Endothelial cell of hepatic sinusoid (primary cell): ENCODE measurements around the gene GGA1.

Experiments
- in situ Hi-C: cut with HindIII; loops from 2 replicates; pipeline ENCODE4 v1.10.0; 2017; ENCODE audit warnings: low sequenced_read_pairs

GGA1 gene

DNA sequence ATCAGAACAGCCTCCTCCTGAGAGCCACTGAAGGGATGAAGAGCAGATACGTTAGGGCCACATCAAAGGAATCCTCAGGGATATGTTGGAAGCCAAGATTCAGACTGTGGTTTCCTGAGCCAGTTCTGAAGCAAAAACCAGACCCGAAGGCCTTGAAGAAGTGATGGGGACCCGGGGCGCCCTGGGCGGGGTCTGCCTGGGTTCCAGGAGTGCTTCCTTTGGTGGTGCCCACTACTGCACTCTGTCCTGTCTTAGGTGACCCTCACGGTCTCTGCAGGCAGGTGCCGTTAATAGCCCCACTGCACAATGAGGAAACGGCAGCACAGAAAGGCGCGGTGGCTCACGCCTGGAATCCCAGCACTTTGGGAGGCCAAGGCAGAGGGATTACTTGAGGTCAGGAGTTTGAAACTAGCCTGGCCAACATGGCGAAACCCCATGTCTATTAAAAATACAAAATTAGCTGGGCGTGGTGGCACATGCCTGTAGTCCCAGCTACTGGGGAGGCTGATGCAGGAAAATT is 18.0 kb downstream of the GGA1 start:
- in situ Hi-C loops = loop anchor here (10.0 kb wide), 1 partner anchor 188 kb away; no protein-coding TSS in a partner anchor

DNA sequence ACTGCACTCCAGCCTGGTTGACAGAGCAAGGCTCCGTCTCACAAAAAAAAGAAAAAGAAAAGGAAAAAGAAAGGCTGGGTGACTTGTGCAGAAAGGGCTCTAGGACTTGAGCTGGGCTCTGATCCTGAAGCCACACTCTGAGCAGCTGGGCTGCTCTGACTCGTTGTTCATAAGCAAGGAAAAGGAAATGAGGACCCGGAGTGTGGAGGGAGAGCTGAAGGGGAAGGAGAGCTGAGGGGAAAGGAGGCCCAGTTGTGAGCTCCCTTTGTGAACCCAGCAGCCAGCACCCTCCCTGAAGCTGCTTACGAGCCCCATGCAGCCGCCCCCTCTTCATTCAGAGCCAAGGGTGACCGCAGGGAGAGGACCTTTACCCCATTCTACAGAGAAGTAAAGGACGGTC is 18.5 kb downstream of the GGA1 start:
- in situ Hi-C loops = loop anchor here (10.0 kb wide), 1 partner anchor 188 kb away; no protein-coding TSS in a partner anchor

DNA sequence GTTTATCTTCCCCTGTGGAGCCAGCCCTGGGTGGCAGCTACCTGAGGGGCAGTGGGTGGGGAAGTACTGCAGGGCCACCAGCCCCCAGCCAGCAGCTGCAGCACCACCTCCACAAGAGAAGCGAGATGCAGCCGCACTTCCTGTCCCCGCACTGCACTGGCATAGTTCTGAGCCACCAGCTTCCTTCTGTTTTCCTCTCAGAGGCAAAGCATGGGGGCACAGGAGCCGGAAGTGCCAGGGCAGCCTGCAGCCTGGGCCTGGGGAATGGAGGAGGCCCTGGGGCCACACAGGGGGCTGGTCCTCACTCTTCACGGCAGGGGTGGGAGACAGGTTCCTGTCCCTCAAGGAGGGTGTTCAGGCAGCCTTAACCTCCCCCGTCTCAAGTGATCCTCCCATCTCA is 18.9 kb downstream of the GGA1 start:
- in situ Hi-C loops = loop anchor here (10.0 kb wide), 1 partner anchor 187 kb away; no protein-coding TSS in a partner anchor

DNA sequence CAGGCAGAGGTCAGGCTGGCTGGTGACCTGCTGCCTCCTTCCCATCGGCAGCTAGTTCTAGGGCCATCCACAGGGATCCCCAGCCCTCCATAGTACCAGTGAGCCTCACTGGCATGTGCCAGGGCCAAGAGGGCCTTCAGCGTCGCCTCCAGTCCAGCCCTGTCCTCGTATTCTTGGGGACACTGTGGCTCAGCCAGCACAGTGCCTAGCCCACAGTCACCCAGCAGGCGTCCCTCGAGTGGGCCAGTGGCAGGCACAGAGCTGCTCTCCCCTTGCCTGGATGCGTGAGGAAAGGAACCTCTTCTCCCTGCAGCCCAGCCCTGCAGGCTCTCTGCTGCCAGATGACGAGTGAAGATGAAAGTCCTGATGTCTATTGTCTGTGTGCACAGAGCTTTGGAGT is 20.2 kb downstream of the GGA1 start:
- in situ Hi-C loops = loop anchor here (10.0 kb wide), 1 partner anchor 186 kb away; no protein-coding TSS in a partner anchor

DNA sequence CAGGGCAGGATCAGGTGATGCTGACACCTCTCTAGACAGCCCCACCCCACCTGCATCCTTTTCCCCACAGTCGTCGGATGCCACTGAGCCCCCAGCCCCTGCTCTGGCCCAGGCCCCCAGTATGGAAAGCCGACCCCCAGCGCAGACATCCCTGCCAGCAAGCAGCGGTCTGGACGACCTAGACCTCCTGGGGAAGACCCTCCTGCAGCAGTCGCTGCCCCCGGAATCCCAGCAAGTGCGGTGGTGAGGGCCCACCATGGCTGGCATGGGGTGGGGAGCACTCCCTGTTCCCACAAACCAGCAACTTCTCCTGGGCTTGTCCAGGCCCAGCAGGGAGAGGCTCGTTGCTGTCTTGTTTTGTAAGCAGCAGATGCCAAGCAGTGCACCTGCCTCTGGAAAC is 21.3 kb downstream of the GGA1 start:
- in situ Hi-C loops = loop anchor here (10.0 kb wide), 1 partner anchor 185 kb away; no protein-coding TSS in a partner anchor

DNA sequence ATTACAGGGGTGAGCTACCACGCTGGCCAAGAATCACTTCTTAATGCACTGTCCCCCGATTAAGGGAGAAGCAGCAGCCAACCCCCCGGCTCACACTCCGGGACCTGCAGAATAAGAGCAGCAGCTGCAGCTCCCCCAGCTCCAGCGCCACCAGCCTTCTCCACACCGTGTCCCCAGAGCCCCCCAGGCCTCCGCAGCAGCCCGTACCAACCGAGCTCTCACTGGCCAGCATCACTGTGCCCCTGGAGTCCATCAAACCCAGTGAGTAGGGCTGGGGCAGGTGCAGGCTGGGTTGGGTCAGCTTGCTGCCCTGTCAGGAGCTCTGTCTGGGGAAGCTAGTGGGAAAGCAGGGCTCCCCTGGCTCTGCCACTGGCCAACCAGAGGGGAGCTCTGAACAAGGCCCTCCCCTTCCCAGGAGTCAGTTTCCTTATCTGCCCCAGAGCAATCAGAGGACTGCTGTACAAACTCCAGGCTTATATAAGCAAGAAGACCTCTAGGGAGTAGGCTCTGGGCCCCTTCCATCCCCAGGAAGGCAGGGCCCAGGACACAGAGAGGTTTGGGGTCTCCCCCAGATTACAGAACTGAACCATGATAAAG is 22.3 kb downstream of the GGA1 start:
- in situ Hi-C loops = no loop called here

DNA sequence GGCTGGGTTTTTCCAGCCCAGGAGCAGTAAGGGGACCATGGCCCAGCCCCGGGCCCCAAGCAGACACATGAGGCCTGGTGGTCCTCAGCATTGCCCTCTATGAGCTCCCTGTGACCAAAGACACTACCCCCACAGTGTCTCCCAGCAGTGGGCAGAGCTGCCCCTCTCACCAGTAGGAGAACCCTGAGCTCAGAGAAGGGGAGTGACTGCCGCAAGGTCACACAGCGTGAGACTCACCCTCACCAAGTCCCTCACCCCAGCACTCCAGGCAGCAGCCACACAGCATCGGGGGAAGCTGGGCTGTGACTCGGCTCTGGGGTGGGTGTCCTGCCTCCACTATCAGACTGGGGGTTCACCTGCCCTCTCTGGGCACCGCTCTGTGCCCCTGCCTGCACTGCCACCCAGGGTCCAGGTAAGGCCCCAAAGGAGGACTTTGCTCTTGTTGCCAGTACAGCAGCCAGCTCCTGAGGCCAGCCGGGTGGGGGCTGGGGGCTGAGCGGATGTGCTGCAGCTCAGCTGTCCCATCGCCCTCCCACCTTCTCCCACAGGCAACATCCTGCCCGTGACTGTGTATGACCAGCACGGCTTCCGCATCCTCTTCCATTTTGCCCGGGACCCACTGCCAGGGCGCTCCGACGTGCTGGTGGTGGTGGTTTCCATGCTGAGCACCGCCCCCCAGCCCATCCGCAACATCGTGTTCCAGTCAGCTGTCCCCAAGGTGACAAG is 23.0 kb downstream of the GGA1 start:
- in situ Hi-C loops = no loop called here

DNA sequence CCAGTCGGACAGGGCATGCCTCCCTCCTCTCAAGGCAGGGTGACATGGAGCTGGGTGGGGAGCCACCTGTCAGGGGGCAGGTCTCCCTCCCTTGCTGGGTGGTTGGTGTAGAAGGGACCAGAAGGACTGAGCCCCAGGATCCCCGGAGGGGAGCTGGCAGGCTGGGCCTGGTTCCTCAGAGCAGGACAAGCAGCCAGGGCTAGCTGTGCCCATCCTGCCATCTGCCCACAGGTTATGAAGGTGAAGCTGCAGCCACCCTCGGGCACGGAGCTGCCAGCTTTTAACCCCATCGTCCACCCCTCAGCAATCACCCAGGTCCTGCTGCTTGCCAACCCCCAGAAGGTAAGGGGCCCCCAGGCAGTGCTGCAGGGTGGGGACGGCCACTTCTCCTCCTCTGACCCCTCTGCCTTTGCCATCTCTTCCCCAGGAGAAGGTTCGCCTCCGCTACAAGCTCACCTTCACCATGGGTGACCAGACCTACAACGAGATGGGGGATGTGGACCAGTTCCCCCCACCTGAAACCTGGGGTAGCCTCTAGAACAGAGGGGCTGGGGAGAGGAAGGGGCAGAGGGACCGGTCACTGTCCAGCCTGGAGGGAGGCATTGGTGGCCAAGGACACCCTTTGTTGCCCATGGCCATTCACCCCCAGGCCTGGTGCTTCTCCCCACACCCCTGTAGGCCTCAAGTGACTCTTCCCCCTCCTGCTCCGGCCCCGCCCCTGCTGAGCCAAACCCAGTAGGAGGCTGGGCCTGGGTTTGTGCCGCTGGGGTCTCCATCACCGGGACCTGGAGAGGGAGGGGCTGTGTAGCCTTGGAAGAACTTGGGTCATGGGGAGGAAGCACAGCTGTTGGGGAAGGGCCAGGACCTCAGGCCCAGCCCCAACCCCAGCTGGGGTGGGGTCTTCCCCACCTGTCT is 23.8 kb downstream of the GGA1 start:
- in situ Hi-C loops = no loop called here

DNA sequence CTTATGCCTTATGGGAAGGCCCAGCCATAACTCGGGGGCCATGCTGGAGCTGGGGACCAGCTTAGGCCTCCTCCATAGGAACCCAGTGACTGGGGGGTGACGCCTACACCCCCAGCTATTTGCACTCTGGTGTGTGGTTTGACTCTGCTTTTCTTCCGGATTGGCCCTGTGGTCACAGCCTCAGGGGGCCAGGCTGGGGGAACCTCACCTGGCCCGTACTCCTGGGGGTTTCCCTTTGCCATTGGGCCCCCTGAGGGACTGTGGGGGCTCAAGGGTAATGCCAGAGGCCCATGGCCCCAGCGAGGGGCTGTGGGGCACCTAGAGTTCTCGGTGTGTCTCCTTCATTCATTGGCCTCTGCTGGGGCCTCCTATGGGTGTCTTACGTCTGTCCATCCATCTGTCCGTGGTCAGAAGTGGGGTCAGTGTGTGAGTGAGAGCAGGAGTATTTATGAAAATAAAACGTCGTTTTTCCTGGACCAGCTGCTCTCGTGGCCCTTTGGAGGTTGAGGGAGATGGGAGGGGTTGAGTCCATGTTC is 24.5 kb downstream of the GGA1 start:
- in situ Hi-C loops = no loop called here

DNA sequence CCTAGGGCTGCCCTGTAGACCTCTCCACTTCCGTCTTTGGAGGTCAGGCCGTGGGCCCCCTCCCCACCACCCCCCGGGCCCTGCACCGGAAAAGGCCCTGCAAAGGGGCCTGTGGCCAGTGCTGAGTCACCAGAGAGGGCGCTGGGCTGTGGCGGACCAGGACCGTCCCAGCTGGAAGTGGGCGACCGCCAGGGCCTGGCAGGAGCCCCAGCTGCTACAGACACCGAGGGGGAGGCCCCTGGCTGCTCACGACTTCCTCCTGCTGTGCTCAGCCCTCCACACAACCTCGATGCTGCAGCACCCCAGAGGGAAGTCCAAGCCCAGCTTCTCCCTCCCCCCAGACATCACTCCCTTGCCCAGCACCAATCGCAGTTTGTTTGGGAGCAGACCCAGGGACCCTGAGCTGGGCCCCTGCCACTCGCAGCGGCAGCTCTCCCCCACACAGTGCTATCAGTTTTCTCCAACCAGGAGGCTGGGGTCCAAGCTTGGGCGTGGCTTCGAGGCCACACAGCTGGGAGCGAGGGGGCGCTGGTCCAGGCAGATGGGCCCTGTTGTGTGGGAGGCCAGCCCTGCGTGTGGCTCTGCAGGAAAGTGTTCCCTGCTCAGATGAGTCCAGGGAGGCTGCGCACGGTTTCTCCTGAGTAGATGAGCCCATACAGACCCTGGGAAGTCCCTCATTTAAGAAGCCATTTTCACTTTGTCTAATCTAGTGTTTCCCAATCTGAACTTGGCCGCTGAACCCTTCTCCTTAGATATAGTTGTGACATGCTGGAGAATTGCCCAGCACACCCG is 25.2 kb downstream of the GGA1 start:
- in situ Hi-C loops = no loop called here

DNA sequence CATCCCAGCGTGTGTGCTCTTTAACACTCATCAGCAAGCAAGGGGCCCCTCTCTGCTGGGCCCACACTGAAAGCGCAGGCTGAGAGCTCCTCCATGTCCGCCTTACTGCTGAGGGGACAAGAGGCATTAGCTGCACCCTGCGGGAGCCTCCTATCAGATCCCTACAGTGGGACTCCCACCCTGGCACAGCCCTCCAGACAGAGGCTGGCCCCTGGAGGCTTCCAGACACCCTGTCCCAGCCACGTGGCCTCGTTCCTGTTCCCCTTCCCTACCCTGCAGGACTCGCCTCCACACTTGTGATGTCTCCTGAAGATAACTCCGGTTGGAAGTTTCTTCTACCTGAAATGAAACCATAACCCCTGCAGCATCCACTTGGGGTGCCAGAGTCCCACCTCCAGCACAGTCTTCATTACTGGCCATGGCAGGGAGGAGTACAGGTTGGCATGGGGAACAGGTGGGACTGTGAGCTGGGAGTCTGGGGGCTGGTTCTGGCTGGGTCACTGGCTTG is 25.8 kb downstream of the GGA1 start:
- in situ Hi-C loops = no loop called here

DNA sequence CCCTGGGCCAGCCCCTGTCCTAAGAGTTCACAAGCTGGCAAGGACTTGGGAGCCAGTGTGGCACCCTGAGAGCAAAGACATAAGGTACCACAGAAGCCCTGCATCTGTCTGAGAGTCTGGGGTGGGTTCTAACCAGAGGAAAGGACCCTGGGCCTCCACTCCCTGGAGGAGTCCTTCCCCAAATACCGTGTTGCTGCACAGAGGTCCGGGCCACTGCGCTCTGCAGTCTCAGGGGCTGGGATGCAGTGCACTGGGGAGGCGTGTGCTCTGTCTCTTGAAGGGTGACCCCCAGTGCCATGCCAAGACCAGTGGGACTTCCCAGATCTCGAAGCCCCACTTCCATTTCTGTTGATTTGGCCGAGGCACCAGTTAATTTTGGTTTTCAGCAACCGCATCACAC is 26.5 kb downstream of the GGA1 start:
- in situ Hi-C loops = no loop called here

DNA sequence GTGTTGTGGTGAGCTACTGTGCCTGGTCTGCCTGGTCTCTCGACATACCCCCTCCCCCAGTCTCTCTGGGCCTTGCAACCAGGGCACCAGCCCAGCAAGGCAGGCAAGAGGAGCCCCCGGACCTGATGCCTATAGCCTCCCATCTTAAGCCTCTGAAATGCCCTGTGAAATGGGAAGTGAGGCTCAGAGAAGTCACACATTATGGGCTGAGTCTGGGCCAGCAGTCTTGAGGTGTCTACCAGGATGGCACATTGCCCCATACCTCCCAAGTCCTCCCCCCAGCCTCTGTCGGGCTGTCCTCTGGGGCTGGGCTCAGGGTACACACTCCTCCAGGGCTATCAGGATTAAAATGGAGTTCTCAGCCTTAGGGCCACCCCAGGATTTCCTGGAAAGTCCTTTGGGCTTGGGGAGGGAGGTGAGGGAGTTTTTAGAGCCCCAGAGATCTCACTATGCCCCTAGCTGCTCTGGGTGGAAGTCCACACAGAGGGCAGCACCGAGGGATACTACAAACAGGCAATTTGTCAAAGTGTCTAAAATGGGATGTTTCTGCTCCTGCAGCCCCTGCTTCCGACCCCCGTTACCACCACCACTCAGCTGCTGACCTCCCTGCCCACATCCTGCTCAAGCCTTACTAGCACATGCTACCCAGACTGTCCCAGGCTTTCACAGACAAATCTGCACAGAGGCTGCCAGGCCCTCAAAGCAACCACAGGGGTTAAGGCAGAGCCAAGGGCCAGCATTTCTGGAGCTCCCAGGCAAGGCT is 27.7 kb downstream of the GGA1 start:
- in situ Hi-C loops = no loop called here

DNA sequence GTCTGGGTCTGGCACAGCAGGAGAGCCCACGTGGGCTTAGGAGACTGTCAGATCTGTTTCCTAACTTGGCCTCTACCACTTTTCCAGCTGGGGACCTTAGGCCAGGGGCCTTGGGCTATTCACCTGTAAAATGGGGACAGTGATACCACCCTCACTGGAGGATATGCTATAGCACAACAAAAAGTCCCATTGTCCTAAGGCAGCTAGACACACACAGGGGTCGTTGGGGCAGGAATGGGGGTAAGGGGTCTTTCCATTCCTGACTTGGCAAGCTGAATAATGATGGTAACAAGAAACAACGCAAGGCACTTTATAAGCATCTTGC is 28.3 kb downstream of the GGA1 start:
- in situ Hi-C loops = no loop called here

DNA sequence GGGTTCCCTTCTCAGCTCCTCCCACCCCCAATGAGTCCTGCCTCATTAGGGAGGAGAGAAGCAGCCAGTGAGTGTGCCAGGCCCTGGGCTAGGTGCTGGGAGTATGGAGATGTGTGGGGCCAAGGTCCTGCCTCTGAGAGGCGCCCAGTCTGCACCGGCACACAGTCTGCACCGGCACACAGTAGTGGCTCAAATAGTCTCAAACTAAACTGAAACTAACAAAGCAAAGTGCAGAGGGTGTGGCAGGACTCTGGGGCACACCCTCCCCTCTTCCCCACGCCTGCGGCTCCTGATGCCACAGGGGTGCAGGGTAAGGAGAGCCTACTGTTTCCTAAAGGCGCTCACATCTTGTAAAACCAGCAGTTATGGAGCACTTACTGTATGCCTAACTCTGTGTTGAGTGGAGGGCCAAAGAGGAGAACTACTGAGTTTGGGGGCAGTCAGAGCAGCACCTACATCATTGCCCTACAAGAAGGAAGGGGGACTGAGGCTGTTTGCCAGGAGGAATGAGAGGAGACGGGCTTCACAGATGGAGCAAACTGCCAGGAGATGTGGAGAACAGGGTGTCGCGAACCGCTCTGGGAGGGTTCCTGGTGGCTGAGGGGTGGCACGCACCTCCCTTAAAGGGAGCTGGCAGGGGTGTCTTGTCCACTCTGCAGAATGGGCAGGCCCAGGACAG is 29.9 kb downstream of the GGA1 start:
- in situ Hi-C loops = no loop called here

DNA sequence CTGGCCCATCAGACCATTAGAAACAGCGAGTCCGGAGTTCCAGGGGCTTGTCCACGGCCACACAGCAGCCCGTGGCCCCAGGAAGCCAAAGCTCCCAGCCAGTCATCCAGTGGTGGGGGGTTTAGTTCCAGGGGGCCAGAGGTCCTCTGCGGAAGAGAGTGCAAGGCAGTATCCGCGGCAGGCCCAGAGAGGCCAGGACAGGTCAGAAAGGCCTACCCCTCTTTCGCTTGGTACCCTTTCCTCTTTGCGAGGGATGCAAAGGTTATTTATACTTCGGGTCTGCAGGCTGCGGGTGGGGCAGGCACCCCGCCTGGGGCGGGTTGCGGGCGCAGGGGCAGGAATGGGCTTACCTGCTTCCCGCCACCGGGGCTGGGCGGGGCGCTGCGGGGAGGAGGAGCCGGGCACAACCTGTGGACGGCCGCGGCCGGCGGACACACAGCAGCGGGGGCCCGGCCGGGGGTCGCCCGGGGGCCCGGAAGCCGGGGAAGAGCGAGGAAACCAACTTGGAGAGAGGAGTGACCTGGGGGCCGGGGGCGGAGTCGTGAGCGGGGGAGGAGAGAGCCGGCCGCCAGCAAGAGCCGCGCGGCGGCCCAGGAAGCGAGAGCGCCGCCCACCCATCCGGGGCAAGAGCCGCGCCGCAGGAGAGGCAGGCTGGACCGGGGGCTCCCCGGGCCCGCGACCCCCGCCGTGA is 30.6 kb downstream of the GGA1 start, which contains the start of gene SH3BP1:
TSS of gene SH3BP1 (plus strand) at position 600 of the 691 bp plus-strand sequence. CDS start 119 bp downstream, outside the sequence.
- in situ Hi-C loops = no loop called here

DNA sequence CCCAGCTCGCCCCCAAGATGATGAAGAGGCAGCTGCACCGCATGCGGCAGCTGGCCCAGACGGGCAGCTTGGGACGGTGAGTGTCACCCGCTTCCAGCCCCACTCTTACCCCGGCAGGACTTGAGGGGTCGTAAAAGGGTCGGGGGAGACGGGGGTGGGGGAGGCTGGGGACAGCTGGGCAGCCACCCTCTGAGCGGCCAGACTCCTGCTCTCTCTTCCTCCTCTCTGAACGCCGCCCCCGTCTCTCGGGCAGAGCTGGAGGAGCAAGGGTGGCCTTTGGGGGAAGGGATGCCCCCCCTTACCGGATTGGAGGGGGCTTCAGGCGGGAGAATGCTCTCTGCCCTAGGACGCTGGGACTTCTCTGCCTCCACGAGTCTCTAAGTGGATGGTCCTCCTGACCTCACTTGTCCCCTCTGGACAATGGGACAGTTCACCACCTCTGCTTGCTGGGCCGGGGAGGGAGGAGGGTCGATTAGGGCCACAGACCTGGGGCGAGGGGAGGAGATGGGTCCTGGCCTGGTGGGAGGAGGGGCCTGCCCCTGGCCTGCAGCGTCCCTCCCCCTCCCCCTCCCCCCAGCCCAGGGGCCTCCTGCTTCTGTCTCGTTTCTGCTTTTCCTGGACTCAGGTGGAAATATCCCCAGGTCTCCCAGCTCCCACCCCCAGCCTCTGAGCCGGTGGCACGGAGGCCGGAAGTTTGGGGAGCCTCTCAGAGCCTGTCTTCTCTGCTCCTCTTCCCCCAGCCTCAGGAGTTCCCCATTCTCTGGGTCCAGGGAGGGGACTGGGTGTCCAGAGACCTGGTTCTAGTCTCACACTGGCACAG is 31.3 kb downstream of the GGA1 start:
- in situ Hi-C loops = no loop called here
